Epithelial cell of proximal tubule (primary cell): Measurements from ENCODE around the gene ZNF385B. TPM values are rescaled to one million over a fixed set of nuclear protein-coding genes. Genes with fewer than 3 reads are reported as not detected.

Experiments
- DNase-seq: peaks from one replicate; pipeline ENCODE4 v3.0.0-alpha.2; 2011; ENCODE audit warnings: low read depth
- H3K4me3 ChIP-seq: 2 replicates; pipeline ENCODE4 v1.5.1; 2011; ENCODE audit warnings: low read depth, mild to moderate bottlenecking, low read length
- CTCF ChIP-seq: conservative IDR thresholded peaks from 2 replicates; pipeline ENCODE4 v1.5.1; 2012; ENCODE audit warnings: low read depth, mild to moderate bottlenecking, low read length
- total RNA-seq: library from RNA; depleted of rRNA; stranded (reverse); fragments of >200 nt; gene quantifications from 2 replicates; pipeline ENCODE4 v1.2.3, GENCODE V29; 2015

ZNF385B gene
- total RNA-seq, 1 donor from 2014 or later, result 0.69 TPM

- DNase-seq, result no peak
- TF ChIP-seq CTCF, result no peak
- no peak overlapping the region for H3K4me3 ChIP-seq
These were observed 276.7 kb downstream of the ZNF385B start for GRCh38 chr2:179584760-179585159.

GRCh38 chr2:179581605-179582004, 279.8 kb downstream of the ZNF385B start:
- no peak for DNase-seq
- H3K4me3 ChIP-seq, result no peak overlapping the region
- no peak for TF ChIP-seq CTCF

- peak; percentile 32 for TF ChIP-seq CTCF
- no peak for DNase-seq
- H3K4me3 ChIP-seq, result no peak overlapping the region
These were observed 280.9 kb downstream of the ZNF385B start for GRCh38 chr2:179580378-179581146.

- H3K4me3 ChIP-seq, result no peak overlapping the region
- TF ChIP-seq CTCF, result no peak
- DNase-seq, result peak; percentile 76
These were observed 281.6 kb downstream of the ZNF385B start for GRCh38 chr2:179579800-179580199.

- TF ChIP-seq CTCF, result no peak
- no peak overlapping the region for H3K4me3 ChIP-seq
- no peak for DNase-seq
These were observed 283.1 kb downstream of the ZNF385B start for GRCh38 chr2:179578171-179578916.

GRCh38 chr2:179574061-179574519, 287.3 kb downstream of the ZNF385B start:
- H3K4me3 ChIP-seq, result no peak overlapping the region
- no peak for TF ChIP-seq CTCF
- no peak for DNase-seq

GRCh38 chr2:179572544-179572943, 288.9 kb downstream of the ZNF385B start:
- TF ChIP-seq CTCF, result no peak
- H3K4me3 ChIP-seq, result no peak overlapping the region
- DNase-seq, result no peak
